SK-N-SH treated with all-trans-retinoic acid at 6 μM for 48 hours (cell line): ENCODE data around the gene GRID1.

Source experiments
- ARNTL ChIP-seq: fragments of 450-650 bp; formaldehyde crosslinking; IDR thresholded peaks from 2 replicates; pipeline ENCODE4 v1.5.0; 2020; ENCODE audit warnings: low read depth, mild to moderate bottlenecking, moderate library complexity, borderline replicate concordance
- CSDC2 ChIP-seq: fragments of 250-450 bp; sonication (Bioruptor Pico); IDR thresholded peaks from 2 replicates; pipeline ENCODE4 v1.5.0; 2020; ENCODE audit warnings: mild to moderate bottlenecking, moderate library complexity
- ESRRG ChIP-seq: fragments of 250-450 bp; sonication (Bioruptor Pico); IDR thresholded peaks from 2 replicates; pipeline ENCODE4 v1.6.1; 2021; ENCODE audit warnings: mild to moderate bottlenecking
- RARB ChIP-seq: fragments of 250-450 bp; sonication (Bioruptor Pico); IDR thresholded peaks from 2 replicates; pipeline ENCODE4 v1.8.0; 2021; ENCODE audit warnings: mild to moderate bottlenecking, moderate library complexity
- ZFP3 ChIP-seq: fragments of 250-450 bp; sonication (Bioruptor Pico); IDR thresholded peaks from 2 replicates; pipeline ENCODE4 v1.5.0; 2020; ENCODE audit warnings: mild to moderate bottlenecking, moderate library complexity
- ZFP30 ChIP-seq: fragments of 450-650 bp; formaldehyde crosslinking; IDR thresholded peaks from 2 replicates; pipeline ENCODE4 v1.5.0; 2022; ENCODE audit warnings: mild to moderate bottlenecking, moderate library complexity
- ZNF565 ChIP-seq: fragments of 450-650 bp; formaldehyde crosslinking; conservative IDR thresholded peaks from 2 replicates; pipeline ENCODE4 v1.5.0; 2020; ENCODE audit warnings: low read depth, mild to moderate bottlenecking, moderate library complexity
- TF ChIP-seq, protein P1 (sequence below): fragments of 250-450 bp; sonication (Bioruptor Pico); IDR thresholded peaks from 2 replicates; pipeline ENCODE4 v1.5.1; 2021; ENCODE audit warnings: mild to moderate bottlenecking, moderate library complexity
- TF ChIP-seq, protein P2 (sequence below): fragments of 250-450 bp; sonication (Bioruptor Pico); IDR thresholded peaks from 2 replicates; pipeline ENCODE4 v1.8.0; 2020; ENCODE audit warnings: mild to moderate bottlenecking, moderate library complexity, borderline replicate concordance
- TF ChIP-seq, protein P3 (sequence below): fragments of 250-450 bp; sonication (Bioruptor Pico); IDR thresholded peaks from 2 replicates; pipeline ENCODE4 v1.5.1; 2020; ENCODE audit warnings: low read depth, mild to moderate bottlenecking, moderate library complexity
- TF ChIP-seq, protein P4 (sequence below): fragments of 250-450 bp; sonication (Bioruptor Pico); IDR thresholded peaks from 2 replicates; pipeline ENCODE4 v1.8.0; 2021; ENCODE audit warnings: low read depth, mild to moderate bottlenecking, moderate library complexity, borderline replicate concordance

DNA sequence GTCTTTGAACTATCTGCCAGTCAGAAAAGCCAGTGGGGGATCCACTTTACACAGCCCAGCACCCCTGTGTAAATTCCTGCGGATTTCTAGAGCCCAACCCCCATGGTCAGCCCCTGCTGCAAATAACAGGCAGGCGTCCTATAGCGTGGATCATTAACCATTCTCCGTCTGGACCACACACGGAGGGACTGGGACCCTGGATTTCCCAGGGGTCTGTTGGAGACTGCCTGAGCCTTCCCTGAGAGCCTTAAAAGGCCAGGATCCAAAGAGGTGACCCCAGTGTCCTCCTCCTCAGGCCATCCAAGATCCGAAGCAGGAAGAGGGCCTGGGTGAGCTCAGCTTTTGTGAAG lies 11.2 kb upstream of the GRID1 start:
- no peak for TF ChIP-seq ZNF565 (CRISPR knock-in tag)
- TF ChIP-seq ESRRG, result no peak
- TF ChIP-seq, protein P1, sequence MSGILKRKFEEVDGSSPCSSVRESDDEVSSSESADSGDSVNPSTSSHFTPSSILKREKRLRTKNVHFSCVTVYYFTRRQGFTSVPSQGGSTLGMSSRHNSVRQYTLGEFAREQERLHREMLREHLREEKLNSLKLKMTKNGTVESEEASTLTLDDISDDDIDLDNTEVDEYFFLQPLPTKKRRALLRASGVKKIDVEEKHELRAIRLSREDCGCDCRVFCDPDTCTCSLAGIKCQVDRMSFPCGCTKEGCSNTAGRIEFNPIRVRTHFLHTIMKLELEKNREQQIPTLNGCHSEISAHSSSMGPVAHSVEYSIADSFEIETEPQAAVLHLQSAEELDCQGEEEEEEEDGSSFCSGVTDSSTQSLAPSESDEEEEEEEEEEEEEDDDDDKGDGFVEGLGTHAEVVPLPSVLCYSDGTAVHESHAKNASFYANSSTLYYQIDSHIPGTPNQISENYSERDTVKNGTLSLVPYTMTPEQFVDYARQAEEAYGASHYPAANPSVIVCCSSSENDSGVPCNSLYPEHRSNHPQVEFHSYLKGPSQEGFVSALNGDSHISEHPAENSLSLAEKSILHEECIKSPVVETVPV (CRISPR knock-in tag), result no peak
- TF ChIP-seq RARB (CRISPR knock-in tag), result no peak
- no peak for TF ChIP-seq ZFP30
- TF ChIP-seq, protein P2, sequence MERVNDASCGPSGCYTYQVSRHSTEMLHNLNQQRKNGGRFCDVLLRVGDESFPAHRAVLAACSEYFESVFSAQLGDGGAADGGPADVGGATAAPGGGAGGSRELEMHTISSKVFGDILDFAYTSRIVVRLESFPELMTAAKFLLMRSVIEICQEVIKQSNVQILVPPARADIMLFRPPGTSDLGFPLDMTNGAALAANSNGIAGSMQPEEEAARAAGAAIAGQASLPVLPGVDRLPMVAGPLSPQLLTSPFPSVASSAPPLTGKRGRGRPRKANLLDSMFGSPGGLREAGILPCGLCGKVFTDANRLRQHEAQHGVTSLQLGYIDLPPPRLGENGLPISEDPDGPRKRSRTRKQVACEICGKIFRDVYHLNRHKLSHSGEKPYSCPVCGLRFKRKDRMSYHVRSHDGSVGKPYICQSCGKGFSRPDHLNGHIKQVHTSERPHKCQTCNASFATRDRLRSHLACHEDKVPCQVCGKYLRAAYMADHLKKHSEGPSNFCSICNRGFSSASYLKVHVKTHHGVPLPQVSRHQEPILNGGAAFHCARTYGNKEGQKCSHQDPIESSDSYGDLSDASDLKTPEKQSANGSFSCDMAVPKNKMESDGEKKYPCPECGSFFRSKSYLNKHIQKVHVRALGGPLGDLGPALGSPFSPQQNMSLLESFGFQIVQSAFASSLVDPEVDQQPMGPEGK (CRISPR knock-in tag), result no peak
- no peak for TF ChIP-seq ZFP3 (CRISPR knock-in tag)
- TF ChIP-seq, protein P3, sequence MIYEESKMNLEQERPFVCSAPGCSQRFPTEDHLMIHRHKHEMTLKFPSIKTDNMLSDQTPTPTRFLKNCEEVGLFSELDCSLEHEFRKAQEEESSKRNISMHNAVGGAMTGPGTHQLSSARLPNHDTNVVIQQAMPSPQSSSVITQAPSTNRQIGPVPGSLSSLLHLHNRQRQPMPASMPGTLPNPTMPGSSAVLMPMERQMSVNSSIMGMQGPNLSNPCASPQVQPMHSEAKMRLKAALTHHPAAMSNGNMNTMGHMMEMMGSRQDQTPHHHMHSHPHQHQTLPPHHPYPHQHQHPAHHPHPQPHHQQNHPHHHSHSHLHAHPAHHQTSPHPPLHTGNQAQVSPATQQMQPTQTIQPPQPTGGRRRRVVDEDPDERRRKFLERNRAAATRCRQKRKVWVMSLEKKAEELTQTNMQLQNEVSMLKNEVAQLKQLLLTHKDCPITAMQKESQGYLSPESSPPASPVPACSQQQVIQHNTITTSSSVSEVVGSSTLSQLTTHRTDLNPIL (CRISPR knock-in tag), result no peak
- no peak for TF ChIP-seq ARNTL (CRISPR knock-in tag)
- no peak for TF ChIP-seq CSDC2
- TF ChIP-seq, protein P4, sequence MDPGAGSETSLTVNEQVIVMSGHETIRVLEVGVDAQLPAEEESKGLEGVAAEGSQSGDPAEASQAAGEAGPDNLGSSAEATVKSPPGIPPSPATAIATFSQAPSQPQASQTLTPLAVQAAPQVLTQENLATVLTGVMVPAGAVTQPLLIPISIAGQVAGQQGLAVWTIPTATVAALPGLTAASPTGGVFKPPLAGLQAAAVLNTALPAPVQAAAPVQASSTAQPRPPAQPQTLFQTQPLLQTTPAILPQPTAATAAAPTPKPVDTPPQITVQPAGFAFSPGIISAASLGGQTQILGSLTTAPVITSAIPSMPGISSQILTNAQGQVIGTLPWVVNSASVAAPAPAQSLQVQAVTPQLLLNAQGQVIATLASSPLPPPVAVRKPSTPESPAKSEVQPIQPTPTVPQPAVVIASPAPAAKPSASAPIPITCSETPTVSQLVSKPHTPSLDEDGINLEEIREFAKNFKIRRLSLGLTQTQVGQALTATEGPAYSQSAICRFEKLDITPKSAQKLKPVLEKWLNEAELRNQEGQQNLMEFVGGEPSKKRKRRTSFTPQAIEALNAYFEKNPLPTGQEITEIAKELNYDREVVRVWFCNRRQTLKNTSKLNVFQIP (CRISPR knock-in tag), result no peak
